Osteoblast (primary cell): ENCODE results near the gene LRRFIP1. TPM values are rescaled to one million over a fixed set of nuclear protein-coding genes. Genes with fewer than 3 reads are reported as not detected.

Experiments used
- DNase-seq: peaks from one replicate; pipeline ENCODE4 v3.0.0; 2011; ENCODE audit warnings: low spot score, mixed read lengths; ENCODE audit not compliant: insufficient read length; ENCODE audit errors: missing footprints
- H2AFZ ChIP-seq: 2 replicates; pipeline ENCODE4 v1.6.0; 2011; ENCODE audit warnings: mild to moderate bottlenecking, low read length
- H3K27ac ChIP-seq: 2 replicates; pipeline ENCODE4 v1.5.1; 2011; ENCODE audit warnings: mild to moderate bottlenecking, low read depth, low read length, moderate library complexity
- H3K27me3 ChIP-seq: 2 replicates; pipeline ENCODE4 v1.6.0; 2012; ENCODE audit warnings: mild to moderate bottlenecking, control low read depth, inconsistent platforms, low read length, moderate library complexity; ENCODE audit not compliant: insufficient read depth
- H3K36me3 ChIP-seq: 2 replicates; pipeline ENCODE4 v1.5.1; 2011; ENCODE audit warnings: mild to moderate bottlenecking, low read length, control low read depth, moderate library complexity; ENCODE audit not compliant: insufficient read depth
- H3K4me1 ChIP-seq: 2 replicates; pipeline ENCODE4 v1.5.1; 2011; ENCODE audit warnings: mild to moderate bottlenecking, low read length, control low read depth, moderate library complexity; ENCODE audit not compliant: insufficient read depth
- H3K4me2 ChIP-seq: 2 replicates; pipeline ENCODE4 v1.6.0; 2011; ENCODE audit warnings: mild to moderate bottlenecking, low read length; ENCODE audit not compliant: insufficient read depth
- H3K4me3 ChIP-seq: fragments of 200-600 bp; sonication (generic); 3 replicates; pipeline ENCODE4 v1.5.1; 2012; ENCODE audit warnings: mild to moderate bottlenecking, low read length, inconsistent platforms; ENCODE audit not compliant: insufficient read depth
- H3K79me2 ChIP-seq: 2 replicates; pipeline ENCODE4 v1.6.0; 2012; ENCODE audit warnings: mild to moderate bottlenecking, low read length, control low read depth, inconsistent platforms; ENCODE audit not compliant: insufficient read depth
- H3K9me3 ChIP-seq: 2 replicates; pipeline ENCODE4 v1.5.1; 2011; ENCODE audit warnings: low read depth, low read length, control low read depth
- H4K20me1 ChIP-seq: 2 replicates; pipeline ENCODE4 v1.6.0; 2012; ENCODE audit warnings: mild to moderate bottlenecking, low read length, control low read depth; ENCODE audit not compliant: insufficient read depth
- CTCF ChIP-seq: IDR thresholded peaks from 2 replicates; pipeline ENCODE4 v1.5.1; 2011; ENCODE audit warnings: mild to moderate bottlenecking, low read depth, low read length, moderate library complexity; ENCODE audit errors: extremely low read depth
- total RNA-seq: library from RNA; depleted of rRNA; stranded (reverse); fragments of >200 nt; gene quantifications from 2 replicates; pipeline ENCODE4 v1.2.3, GENCODE V29; 2012

Gene LRRFIP1
- total RNA-seq, 1 donor: 51.8 TPM

GRCh38 chr2:237668440-237668839, 41.1 kb downstream of the LRRFIP1 start:
- DNase-seq: no peak
- peaks cover 4% of the 10 kb centered on the region for H3K36me3 ChIP-seq
- H2AFZ ChIP-seq: no peak overlapping the region
- no peak overlapping the region for H3K4me2 ChIP-seq
- no peak overlapping the region for H3K27ac ChIP-seq
- peaks cover 9% of the 10 kb centered on the region for H3K79me2 ChIP-seq
- no peaks in the 10 kb centered on the region for H4K20me1 ChIP-seq
- H3K4me1 ChIP-seq: peaks cover 23% of the 10 kb centered on the region
- H3K4me3 ChIP-seq: no peak overlapping the region
- H3K27me3 ChIP-seq: no peaks in the 10 kb centered on the region
- H3K9me3 ChIP-seq: no peaks in the 10 kb centered on the region
- TF ChIP-seq CTCF: no peak

DNA sequence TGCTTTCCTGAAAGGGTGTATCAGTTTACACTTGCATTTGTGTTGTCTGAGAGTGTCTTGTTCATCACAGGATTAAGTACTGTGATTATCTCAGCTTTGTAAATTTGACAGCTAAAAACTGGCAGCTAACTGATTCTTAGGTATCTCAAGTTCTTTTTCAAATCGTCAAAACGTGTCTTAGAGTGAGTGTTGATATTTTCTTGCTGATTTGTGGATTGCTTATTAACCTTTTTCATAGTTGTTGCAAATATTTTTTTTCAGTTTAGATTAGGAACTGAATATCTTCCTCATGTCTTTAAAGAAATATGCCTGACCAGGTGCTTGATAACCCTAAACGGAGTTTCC, 41.9 kb downstream of the LRRFIP1 start:
- H2AFZ ChIP-seq: no peak overlapping the region
- H3K4me2 ChIP-seq: peak overlapping the region; percentile 60
- H4K20me1 ChIP-seq: no peaks in the 10 kb centered on the region

DNA sequence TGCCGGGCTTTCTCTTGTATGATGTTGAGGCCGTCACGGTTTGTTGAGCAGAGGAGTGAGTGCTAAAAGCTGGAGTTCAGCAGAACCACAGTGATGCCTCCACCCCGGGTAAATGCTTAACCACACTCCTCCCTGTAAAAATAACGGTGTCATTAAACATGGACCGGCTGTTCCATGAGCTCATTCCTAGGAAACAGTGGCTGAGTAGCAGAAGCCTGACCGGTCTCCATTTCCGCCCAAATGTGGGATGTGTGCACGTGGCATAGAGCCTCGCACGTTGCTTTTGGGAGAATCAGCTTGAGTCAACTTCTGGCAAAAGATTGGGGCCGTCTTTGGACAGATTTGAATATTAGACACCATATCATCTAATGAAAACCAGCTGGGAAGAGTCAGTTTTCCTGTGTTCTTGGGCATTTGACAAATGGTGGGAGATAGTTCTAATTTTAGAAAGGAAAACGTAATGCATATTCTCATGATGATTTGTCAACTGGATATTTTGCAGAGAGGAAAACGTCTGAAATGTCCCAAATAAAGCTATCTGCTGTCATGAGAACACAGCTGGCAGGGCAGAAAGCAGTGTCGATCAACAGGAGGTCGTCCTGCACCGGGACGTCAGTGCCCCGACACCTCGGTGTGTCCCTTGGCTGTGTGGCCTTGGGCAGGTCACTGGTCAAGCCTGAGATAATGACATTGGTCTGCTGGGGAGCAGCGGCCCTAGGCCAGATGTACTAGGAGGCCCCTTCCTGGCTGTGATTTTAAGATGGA, 42.4 kb downstream of the LRRFIP1 start:
- H3K27ac ChIP-seq: peak overlapping the region; percentile 96
- peaks cover 36% of the 10 kb centered on the region for H3K4me1 ChIP-seq
- H3K79me2 ChIP-seq: peaks cover 9% of the 10 kb centered on the region
- H3K36me3 ChIP-seq: peaks cover 4% of the 10 kb centered on the region
- no peak for TF ChIP-seq CTCF
- H4K20me1 ChIP-seq: no peaks in the 10 kb centered on the region
- peak overlapping the region; percentile 60 for H3K4me2 ChIP-seq
- DNase-seq: peak; percentile 97
- peak overlapping the region; percentile 61 for H2AFZ ChIP-seq
- peak overlapping the region; percentile 5 for H3K4me3 ChIP-seq
- H3K9me3 ChIP-seq: no peaks in the 10 kb centered on the region
- no peaks in the 10 kb centered on the region for H3K27me3 ChIP-seq

More for the DNA sequence above, 41.9 kb downstream of the LRRFIP1 start:
- no peak for DNase-seq
- Histone ChIP-seq H3K4me1 (peaks cover 31% of the 10 kb centered on the region), H3K9me3 (no peaks in the 10 kb centered on the region), H3K4me3 (peak overlapping the region; percentile 5), H3K27me3 (no peaks in the 10 kb centered on the region), H3K79me2 (peaks cover 9% of the 10 kb centered on the region), H3K27ac (peak overlapping the region; percentile 96), H3K36me3 (peaks cover 4% of the 10 kb centered on the region)
- no peak for TF ChIP-seq CTCF

DNA sequence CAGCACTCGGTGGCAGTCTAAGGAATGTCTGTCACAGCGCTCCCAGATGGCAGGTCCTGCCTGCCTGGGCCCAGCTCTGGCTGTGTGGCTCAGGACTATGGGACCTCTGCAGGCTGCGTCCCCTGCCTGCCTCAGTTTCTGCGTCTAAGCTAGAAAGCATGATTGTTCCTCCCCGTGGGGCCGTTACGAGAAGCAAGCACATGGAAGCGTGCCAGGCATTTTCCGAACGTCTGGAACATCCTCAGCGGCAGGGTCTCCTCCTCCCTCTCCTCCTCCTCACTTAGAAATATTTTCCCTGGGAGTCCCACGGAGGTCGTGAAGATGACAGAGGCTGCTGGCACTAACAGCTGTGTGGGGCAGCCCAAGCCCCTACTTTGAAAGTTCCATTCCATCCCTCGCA, 43.3 kb downstream of the LRRFIP1 start:
- Histone ChIP-seq H3K4me3 (no peak overlapping the region), H3K9me3 (no peaks in the 10 kb centered on the region), H3K4me2 (no peak overlapping the region), H3K27ac (peak overlapping the region; percentile 96), H3K27me3 (no peaks in the 10 kb centered on the region), H4K20me1 (no peaks in the 10 kb centered on the region), H3K4me1 (peaks cover 42% of the 10 kb centered on the region), H2AFZ (no peak overlapping the region), H3K79me2 (peaks cover 12% of the 10 kb centered on the region), H3K36me3 (peaks cover 4% of the 10 kb centered on the region)
- no peak for TF ChIP-seq CTCF
- DNase-seq: no peak
